ENCODE measurements around the gene FBXL19. TPM values are rescaled to one million over a fixed set of nuclear protein-coding genes. Genes with fewer than 3 reads are reported as not detected.

Gene FBXL19
- total RNA-seq, 1 donor from 2014 or later, result 36.4 TPM

- DNase-seq (ENCODE audit: low read depth), result no peak
- TF ChIP-seq, protein P1, sequence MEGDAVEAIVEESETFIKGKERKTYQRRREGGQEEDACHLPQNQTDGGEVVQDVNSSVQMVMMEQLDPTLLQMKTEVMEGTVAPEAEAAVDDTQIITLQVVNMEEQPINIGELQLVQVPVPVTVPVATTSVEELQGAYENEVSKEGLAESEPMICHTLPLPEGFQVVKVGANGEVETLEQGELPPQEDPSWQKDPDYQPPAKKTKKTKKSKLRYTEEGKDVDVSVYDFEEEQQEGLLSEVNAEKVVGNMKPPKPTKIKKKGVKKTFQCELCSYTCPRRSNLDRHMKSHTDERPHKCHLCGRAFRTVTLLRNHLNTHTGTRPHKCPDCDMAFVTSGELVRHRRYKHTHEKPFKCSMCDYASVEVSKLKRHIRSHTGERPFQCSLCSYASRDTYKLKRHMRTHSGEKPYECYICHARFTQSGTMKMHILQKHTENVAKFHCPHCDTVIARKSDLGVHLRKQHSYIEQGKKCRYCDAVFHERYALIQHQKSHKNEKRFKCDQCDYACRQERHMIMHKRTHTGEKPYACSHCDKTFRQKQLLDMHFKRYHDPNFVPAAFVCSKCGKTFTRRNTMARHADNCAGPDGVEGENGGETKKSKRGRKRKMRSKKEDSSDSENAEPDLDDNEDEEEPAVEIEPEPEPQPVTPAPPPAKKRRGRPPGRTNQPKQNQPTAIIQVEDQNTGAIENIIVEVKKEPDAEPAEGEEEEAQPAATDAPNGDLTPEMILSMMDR (IDR thresholded peaks at IDR 0.05; ENCODE audit: insufficient read depth, low read length, poor library complexity, severe bottlenecking), result no peak
- peaks cover 5% of the 10 kb centered on the region for H3K36me3 ChIP-seq (ENCODE audit: control insufficient read depth, insufficient read depth, low read length)
- no peaks in the 10 kb centered on the region for H3K27me3 ChIP-seq (ENCODE audit: control insufficient read depth, insufficient read depth, low read length)
- peak within 1 kb of the TSS; percentile 78 for H3K4me3 ChIP-seq (ENCODE audit: low read depth, low read length)
These were observed 25.6 kb downstream of the FBXL19 start, which contains the start of gene ORAI3 for GRCh38 chr16:30948667-30949649. Gene ORAI3, plus strand, starts transcription at chr16:30949068. Its CDS starts 222 bp downstream, at chr16:30949290.

DNA sequence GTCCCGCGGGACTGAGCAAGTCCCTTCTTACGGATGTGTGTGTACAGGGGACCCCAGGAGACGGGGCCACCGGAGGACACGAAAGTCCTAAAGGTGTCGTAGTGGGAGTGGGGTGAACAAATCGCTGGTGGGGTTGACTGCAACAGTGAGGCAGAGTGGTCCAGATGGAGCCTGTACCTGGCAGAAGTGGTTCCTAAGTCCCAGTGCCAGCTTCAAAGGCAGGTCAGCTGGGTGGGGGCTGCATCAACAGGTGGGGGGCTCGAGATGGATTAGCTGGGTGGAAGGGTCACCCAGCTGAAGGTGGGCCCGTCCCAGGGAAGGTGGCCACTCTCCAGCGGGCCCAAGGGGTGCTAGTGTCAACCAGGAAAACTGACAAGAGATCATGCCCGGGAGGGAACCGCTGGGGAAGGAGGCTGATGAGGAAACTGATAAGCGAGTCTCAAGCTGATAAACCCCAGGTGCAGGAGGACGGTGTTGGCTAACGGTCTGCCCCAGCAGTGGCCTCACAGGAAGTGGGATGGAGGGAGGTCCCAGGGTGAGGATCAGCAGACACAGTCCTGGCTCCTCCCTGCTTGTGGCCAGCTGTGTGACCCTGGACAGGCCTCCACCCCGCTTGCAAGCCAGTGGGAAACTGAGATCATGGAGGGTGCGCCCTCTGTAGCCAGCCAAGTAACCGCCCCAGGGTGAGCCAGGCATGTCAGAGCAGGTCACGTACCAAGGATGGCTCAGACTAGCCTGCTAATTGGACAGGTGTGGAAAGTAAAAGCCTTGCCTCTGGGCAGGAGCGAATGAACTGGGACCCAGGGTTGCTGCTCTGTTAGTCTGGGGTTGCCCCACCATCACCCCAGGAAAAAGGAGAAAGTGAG, 26.5 kb downstream of the FBXL19 start:
- TF ChIP-seq, protein P1 (IDR thresholded peaks at IDR 0.05; ENCODE audit: insufficient read depth, low read length, poor library complexity, severe bottlenecking), result peak; percentile 20
- H3K27me3 ChIP-seq (ENCODE audit: control insufficient read depth, insufficient read depth, low read length), result no peaks in the 10 kb centered on the region
- DNase-seq (ENCODE audit: low read depth), result peak; percentile 78
- H3K4me3 ChIP-seq (ENCODE audit: low read depth, low read length), result peak overlapping the region; percentile 78
- H3K36me3 ChIP-seq (ENCODE audit: control insufficient read depth, insufficient read depth, low read length), result peaks cover 3% of the 10 kb centered on the region

DNA sequence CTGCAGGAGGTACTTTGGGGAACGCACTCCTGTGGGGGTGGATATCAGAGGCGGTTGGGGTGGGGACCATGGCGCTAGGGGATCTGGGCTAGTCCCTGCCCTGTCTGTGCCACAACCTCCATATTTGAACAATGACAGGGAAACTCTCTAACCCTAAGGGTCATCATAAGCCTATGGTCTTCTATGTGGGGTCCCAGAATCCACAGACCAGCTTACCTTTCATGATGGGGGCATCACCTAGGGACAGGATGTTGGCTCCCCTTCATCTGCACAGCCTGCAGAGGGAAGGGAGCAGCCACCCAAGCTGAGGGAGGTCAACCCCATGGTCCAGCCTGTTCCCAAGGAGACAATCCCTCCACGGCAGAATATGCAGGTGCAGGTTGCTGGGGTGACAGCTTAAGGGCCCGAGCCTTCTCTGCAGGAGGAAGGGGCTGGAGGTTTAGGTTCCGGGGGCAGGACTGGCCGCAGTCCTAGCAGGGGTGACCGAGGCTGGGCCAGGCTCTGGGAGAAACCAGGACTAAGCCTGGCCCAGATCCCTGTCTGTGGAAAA, 27.2 kb downstream of the FBXL19 start:
- no peak for DNase-seq (ENCODE audit: low read depth)
- TF ChIP-seq, protein P1 (IDR thresholded peaks at IDR 0.05; ENCODE audit: insufficient read depth, low read length, poor library complexity, severe bottlenecking), result no peak
- H3K36me3 ChIP-seq (ENCODE audit: control insufficient read depth, insufficient read depth, low read length), result peaks cover 3% of the 10 kb centered on the region
- H3K4me3 ChIP-seq (ENCODE audit: low read depth, low read length), result peak overlapping the region; percentile 78
- no peaks in the 10 kb centered on the region for H3K27me3 ChIP-seq (ENCODE audit: control insufficient read depth, insufficient read depth, low read length)

DNA sequence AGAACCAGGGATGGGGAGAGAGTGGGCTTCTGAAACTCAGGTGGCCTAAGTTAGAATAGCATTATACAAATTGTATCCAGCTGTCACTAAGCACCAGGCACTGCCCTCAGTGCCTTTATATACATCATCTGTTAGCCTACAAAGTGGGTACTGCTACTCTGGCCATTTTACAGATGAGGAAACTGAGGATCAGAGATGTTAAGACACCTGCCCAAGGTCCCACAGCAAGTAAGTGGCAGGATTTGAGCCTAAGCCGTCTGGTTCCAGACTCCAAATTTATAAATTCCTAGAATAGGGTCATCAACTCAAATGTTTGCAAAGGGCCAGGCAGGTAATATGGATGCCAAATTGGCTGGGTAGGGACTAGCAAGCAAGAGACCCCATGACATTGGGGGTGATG, 27.8 kb downstream of the FBXL19 start:
- no peaks in the 10 kb centered on the region for H3K27me3 ChIP-seq (ENCODE audit: control insufficient read depth, insufficient read depth, low read length)
- TF ChIP-seq, protein P1 (IDR thresholded peaks at IDR 0.05; ENCODE audit: insufficient read depth, low read length, poor library complexity, severe bottlenecking), result no peak
- peaks cover 3% of the 10 kb centered on the region for H3K36me3 ChIP-seq (ENCODE audit: control insufficient read depth, insufficient read depth, low read length)
- no peak overlapping the region for H3K4me3 ChIP-seq (ENCODE audit: low read depth, low read length)
- no peak for DNase-seq (ENCODE audit: low read depth)

DNA sequence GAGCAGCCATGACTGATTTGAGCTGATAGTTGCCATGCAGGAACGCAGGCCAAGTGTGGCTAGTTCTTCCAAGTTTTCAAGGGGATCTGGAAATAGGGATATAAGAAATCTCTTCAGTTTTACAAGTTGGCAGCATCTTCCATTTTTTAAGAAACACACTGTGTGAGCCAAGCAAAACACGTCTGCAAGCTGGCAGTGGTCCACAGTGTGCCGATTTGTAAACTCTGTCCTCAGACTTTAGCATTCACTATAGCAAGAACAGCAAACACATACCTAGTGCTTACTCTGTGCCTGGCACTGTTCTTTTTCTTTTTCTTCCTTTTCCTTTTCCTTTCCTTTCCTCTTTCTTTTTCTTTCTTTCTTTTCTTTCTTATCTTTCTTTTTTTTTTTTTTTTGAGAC, 28.4 kb downstream of the FBXL19 start:
- DNase-seq (ENCODE audit: low read depth), result no peak
- TF ChIP-seq, protein P1 (IDR thresholded peaks at IDR 0.05; ENCODE audit: insufficient read depth, low read length, poor library complexity, severe bottlenecking), result no peak
- Histone ChIP-seq H3K4me3 (ENCODE audit: low read depth, low read length) (no peak overlapping the region), H3K27me3 (ENCODE audit: control insufficient read depth, insufficient read depth, low read length) (no peaks in the 10 kb centered on the region), H3K36me3 (ENCODE audit: control insufficient read depth, insufficient read depth, low read length) (peaks cover 3% of the 10 kb centered on the region)
